Mesenchymal stem cell (in vitro differentiated cells and primary cell): ENCODE results near the gene UPF1.

Experiments used
- DNase-seq: peaks from one replicate; pipeline ENCODE4 v3.0.0-alpha.2; 2013
- H2AFZ ChIP-seq: one replicate; pipeline ENCODE4 v1.6.1; 2013; ENCODE audit warnings: low read depth, mild to moderate bottlenecking, control low read depth, inconsistent platforms, low read length, moderate library complexity
- H2AK5ac ChIP-seq: 2 replicates; pipeline ENCODE4 v1.6.1; 2013; ENCODE audit warnings: low read length, moderate library complexity, mild to moderate bottlenecking, inconsistent platforms; ENCODE audit not compliant: severe bottlenecking
- H2BK120ac ChIP-seq: one replicate; pipeline ENCODE4 v1.6.1; 2013; ENCODE audit warnings: low read depth, mild to moderate bottlenecking, inconsistent platforms, low read length, moderate library complexity
- H2BK12ac ChIP-seq, 2 experiments: one replicate each; pipeline ENCODE4 v1.6.1; 2013; ENCODE audit warnings: inconsistent platforms in 2 of 2, low read length in 2 of 2, mild to moderate bottlenecking in 2 of 2, moderate library complexity in 2 of 2, control low read depth in 1 of 2
- H2BK15ac ChIP-seq: one replicate; pipeline ENCODE4 v1.6.1; 2013; ENCODE audit warnings: mild to moderate bottlenecking, low read depth, inconsistent platforms; ENCODE audit not compliant: poor library complexity, severe bottlenecking
- H2BK5ac ChIP-seq: 2 replicates; pipeline ENCODE4 v1.6.1; 2013; ENCODE audit warnings: low read depth, mild to moderate bottlenecking, low read length, control low read depth, inconsistent platforms; ENCODE audit not compliant: poor library complexity, severe bottlenecking
- H3K14ac ChIP-seq, 2 experiments: one replicate each; pipeline ENCODE4 v1.6.1; 2013; ENCODE audit warnings: inconsistent platforms in 2 of 2, low read length in 2 of 2, control low read depth in 1 of 2, mild to moderate bottlenecking in 1 of 2, moderate library complexity in 1 of 2
- H3K18ac ChIP-seq, 2 experiments: one replicate each; pipeline ENCODE4 v1.6.1; 2013; ENCODE audit warnings: inconsistent platforms in 2 of 2, low read length in 2 of 2, control low read depth in 1 of 2, low read depth in 1 of 2, mild to moderate bottlenecking in 1 of 2
- H3K23ac ChIP-seq, 2 experiments: one replicate each; pipeline ENCODE4 v1.6.1; 2013; ENCODE audit warnings: inconsistent platforms in 2 of 2, low read length in 2 of 2, mild to moderate bottlenecking in 2 of 2, moderate library complexity in 2 of 2, control low read depth in 1 of 2
- H3K27ac ChIP-seq: 2 replicates; pipeline ENCODE4 v1.5.1; 2013; ENCODE audit warnings: mild to moderate bottlenecking, moderate library complexity, low read length, control low read depth, inconsistent platforms; ENCODE audit not compliant: poor library complexity, severe bottlenecking
- H3K27me3 ChIP-seq, 2 experiments: 2 replicates each; pipeline versions ENCODE4 v1.6.1 to v1.7.0; 2013; ENCODE audit warnings: low read length in 2 of 2, mild to moderate bottlenecking in 2 of 2, moderate library complexity in 2 of 2, control low read depth in 1 of 2, inconsistent platforms in 1 of 2; ENCODE audit not compliant: control insufficient read depth in 1 of 2, insufficient read depth in 1 of 2
- H3K36me3 ChIP-seq, 2 experiments: 2 replicates each; pipeline versions ENCODE4 v1.6.1 to v1.7.0; 2013; ENCODE audit warnings: low read length in 2 of 2, control low read depth in 1 of 2, inconsistent platforms in 1 of 2, low read depth in 1 of 2, mild to moderate bottlenecking in 1 of 2; ENCODE audit not compliant: insufficient read depth in 2 of 2, control insufficient read depth in 1 of 2
- H3K4ac ChIP-seq, 2 experiments: one replicate each; pipeline ENCODE4 v1.6.1; 2013; ENCODE audit warnings: inconsistent platforms in 2 of 2, low read length in 2 of 2, mild to moderate bottlenecking in 2 of 2, moderate library complexity in 2 of 2, control low read depth in 1 of 2, low read depth in 1 of 2
- H3K4me1 ChIP-seq: 2 replicates; pipeline ENCODE4 v1.6.1; 2013; ENCODE audit warnings: low read depth, low read length, control low read depth; ENCODE audit not compliant: control insufficient read depth, insufficient read depth
- H3K4me2 ChIP-seq: 2 replicates; pipeline ENCODE4 v1.6.1; 2013; ENCODE audit warnings: low read length, mild to moderate bottlenecking, inconsistent platforms; ENCODE audit not compliant: poor library complexity, severe bottlenecking
- H3K4me3 ChIP-seq, 2 experiments: 2 replicates each; pipeline versions ENCODE4 v1.5.1 to v1.7.0; 2013; ENCODE audit warnings: low read length in 2 of 2, mild to moderate bottlenecking in 2 of 2, control low read depth in 1 of 2, low read depth in 1 of 2; ENCODE audit not compliant: insufficient read depth in 1 of 2
- H3K79me1 ChIP-seq: replicated peaks from 2 replicates; pipeline ENCODE4 v1.6.1; 2013; ENCODE audit warnings: mild to moderate bottlenecking, control low read depth, low read length, inconsistent platforms; ENCODE audit not compliant: poor library complexity, severe bottlenecking
- H3K9ac ChIP-seq: 2 replicates; pipeline ENCODE4 v1.7.0; 2013; ENCODE audit warnings: mild to moderate bottlenecking, low read length, moderate library complexity
- H3K9me3 ChIP-seq: 2 replicates; pipeline ENCODE4 v1.7.0; 2013; ENCODE audit warnings: mild to moderate bottlenecking, low read length; ENCODE audit not compliant: control insufficient read depth
- H4K8ac ChIP-seq: one replicate; pipeline ENCODE4 v1.6.1; 2013; ENCODE audit warnings: inconsistent platforms, mild to moderate bottlenecking, low read length, moderate library complexity
- H4K91ac ChIP-seq: one replicate; pipeline ENCODE4 v1.6.1; 2013; ENCODE audit warnings: mild to moderate bottlenecking, low read length, inconsistent platforms
- WGBS: methylation state at CpG from one replicate; pipeline ENCODE4 v1.1.7; 2013; ENCODE audit warnings: mixed read lengths; 5-methylcytosine and 5-hydroxymethylcytosine counted together

The UPF1 gene

DNA sequence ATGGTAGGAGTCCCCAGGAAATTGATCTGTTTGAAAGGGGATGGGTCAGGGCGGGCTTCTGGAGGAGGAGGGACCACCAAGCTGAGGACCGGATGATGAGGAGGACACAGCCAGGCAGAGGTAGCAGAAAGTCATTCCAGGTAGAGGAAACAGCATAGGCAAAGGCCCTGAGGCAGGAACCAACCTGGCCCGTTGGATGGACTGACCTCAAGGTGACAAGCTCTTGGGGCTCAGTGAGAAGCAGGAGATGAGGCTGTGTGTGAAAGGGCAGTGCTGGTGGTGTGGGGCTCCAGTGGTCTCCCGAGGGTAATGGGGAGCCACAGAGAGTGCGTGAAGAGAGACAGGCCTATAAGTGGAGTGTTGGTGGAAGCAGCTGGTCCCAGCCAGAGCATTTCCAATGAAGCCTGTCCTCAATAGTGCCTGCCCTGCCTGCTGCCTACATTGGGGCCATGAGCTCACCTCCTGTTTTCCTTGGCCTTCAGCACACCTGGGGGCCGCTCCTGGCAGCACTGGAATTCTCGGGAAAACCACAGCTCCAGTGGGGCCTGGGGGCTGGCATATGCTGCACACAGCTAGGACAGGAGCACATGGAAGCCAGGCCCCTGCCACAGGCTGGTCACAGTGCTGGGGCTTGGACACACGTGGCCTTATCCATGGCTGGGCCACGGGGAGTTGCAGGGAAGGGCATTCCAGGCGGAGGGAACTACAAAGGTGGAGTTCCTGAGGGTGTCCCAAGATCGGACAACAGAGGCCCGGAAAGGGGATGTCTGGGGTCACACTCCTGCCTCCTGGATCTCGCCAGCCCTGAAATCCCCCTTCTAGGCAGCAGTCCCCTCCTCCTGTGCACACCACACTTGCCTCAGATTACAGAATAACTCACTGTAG, 38.4 kb upstream of the UPF1 start:
- Histone ChIP-seq H3K36me3 (no peaks in the 10 kb centered on the region), H3K4me1 (peaks cover 34% of the 10 kb centered on the region), H3K27ac (no peak overlapping the region), H3K4ac (no peak overlapping the region), H3K18ac (no peak overlapping the region), H3K9me3 (no peaks in the 10 kb centered on the region), H2AK5ac (no peak overlapping the region), H3K9ac (no peak overlapping the region), H3K4me2 (no peak overlapping the region), H3K23ac (no peak overlapping the region), H3K27me3 (peaks cover 62 to 89% of the 10 kb centered on the region in 2 experiments), H2BK5ac (no peak overlapping the region), H2BK12ac (no peak overlapping the region), H2BK15ac (no peak overlapping the region), H2BK120ac (no peak overlapping the region), H2AFZ (no peak overlapping the region), H3K14ac (no peak overlapping the region), H3K79me1 (no peaks in the 10 kb centered on the region), H4K8ac (no peak overlapping the region), H4K91ac (peak overlapping the region; percentile 70), H3K4me3 (no peak overlapping the region)
- DNase-seq = no peak
- 80% methylated on average over 13 of the region's 13 CpGs for WGBS

DNA sequence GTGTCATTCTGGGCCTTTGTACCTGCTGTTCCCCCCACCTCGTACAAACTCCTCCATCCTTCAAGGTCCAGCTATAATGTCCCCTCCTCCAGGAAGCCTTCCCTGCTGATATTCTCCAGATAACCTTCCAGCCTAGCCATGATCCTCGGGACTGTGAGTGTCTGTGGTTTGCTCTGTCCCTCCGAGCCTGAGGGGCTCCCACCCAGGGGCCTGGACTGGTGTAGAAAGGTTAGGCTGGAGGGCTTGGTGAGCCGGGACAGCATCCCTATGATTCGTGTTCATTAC, 37.8 kb upstream of the UPF1 start:
- H3K4me2 ChIP-seq = no peak overlapping the region
- WGBS = 69% methylated on average over 5 of the region's 5 CpGs
- H3K18ac ChIP-seq = no peak overlapping the region
- no peak overlapping the region for H4K91ac ChIP-seq
- DNase-seq = no peak
- no peak overlapping the region for H4K8ac ChIP-seq
- H2AFZ ChIP-seq = no peak overlapping the region
- H3K14ac ChIP-seq = no peak overlapping the region
- peaks cover 61 to 89% of the 10 kb centered on the region in 2 experiments for H3K27me3 ChIP-seq
- no peak overlapping the region for H2BK120ac ChIP-seq
- H2AK5ac ChIP-seq = no peak overlapping the region
- H2BK12ac ChIP-seq = no peak overlapping the region
- H3K79me1 ChIP-seq = no peaks in the 10 kb centered on the region
- no peaks in the 10 kb centered on the region for H3K36me3 ChIP-seq
- H3K9me3 ChIP-seq = no peaks in the 10 kb centered on the region
- no peak overlapping the region for H3K4me3 ChIP-seq
- H3K27ac ChIP-seq = no peak overlapping the region
- H3K23ac ChIP-seq = no peak overlapping the region
- peaks cover 31% of the 10 kb centered on the region for H3K4me1 ChIP-seq
- H3K9ac ChIP-seq = no peak overlapping the region
- no peak overlapping the region for H3K4ac ChIP-seq
- no peak overlapping the region for H2BK5ac ChIP-seq
- no peak overlapping the region for H2BK15ac ChIP-seq

DNA sequence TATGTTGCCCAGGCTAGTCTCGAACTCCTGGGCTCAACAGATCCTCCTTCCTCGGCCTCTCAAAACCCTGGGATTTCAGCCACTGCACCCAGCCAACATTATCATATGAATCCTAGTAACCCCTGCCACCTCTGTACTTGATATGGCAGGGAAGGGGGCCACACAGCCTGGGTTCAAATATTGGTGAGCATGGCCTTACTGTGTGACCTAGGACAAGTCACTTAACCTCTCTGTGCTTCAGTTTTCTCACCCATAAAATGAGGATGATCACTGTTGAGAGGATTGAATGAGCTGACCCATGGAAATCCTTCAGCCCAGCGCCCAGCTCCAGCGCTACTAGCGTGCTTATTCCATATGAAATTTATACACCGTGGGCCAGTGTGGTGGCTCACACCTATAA, 37.1 kb upstream of the UPF1 start:
- Histone ChIP-seq H3K9ac (no peak overlapping the region), H2BK120ac (no peak overlapping the region), H2AK5ac (no peak overlapping the region), H2BK15ac (no peak overlapping the region), H3K4ac (no peak overlapping the region), H3K27ac (no peak overlapping the region), H4K8ac (no peak overlapping the region), H3K4me3 (no peak overlapping the region), H3K4me2 (no peak overlapping the region), H3K79me1 (no peaks in the 10 kb centered on the region), H3K18ac (no peak overlapping the region), H3K27me3 (peaks cover 56 to 87% of the 10 kb centered on the region in 2 experiments), H3K4me1 (peaks cover 24% of the 10 kb centered on the region), H2BK5ac (no peak overlapping the region), H2BK12ac (no peak overlapping the region), H2AFZ (no peak overlapping the region), H3K36me3 (no peaks in the 10 kb centered on the region), H4K91ac (no peak overlapping the region), H3K14ac (no peak overlapping the region), H3K9me3 (no peaks in the 10 kb centered on the region), H3K23ac (peak overlapping the region in 1 of 2 experiments; percentile 61)
- DNase-seq = no peak
- WGBS = 93% methylated on average over 6 of the region's 6 CpGs

DNA sequence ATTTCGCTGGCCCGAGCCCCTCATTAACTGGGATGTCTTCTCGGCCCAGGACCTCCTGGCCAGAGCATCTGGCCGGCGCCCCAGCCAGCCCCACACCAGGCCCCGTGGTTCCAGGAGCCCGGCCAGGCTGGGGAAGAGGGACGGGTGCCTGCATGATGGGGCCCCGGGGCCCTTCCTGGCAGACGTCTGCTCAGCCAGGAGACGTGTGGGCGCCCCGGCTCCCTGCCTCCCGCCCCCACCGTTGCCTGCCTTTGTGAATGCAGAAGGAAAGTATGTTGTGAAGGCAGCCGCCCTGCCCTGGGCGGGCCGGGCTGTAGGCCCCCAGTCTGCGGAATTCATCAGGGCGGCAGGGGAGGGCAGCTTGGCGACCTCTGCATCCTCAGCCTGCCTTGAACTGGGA, 36.2 kb upstream of the UPF1 start:
- H3K14ac ChIP-seq = no peak overlapping the region
- no peak overlapping the region for H2AK5ac ChIP-seq
- H2BK15ac ChIP-seq = no peak overlapping the region
- no peak overlapping the region for H2AFZ ChIP-seq
- DNase-seq = no peak
- WGBS = 39% methylated on average over 21 of the region's 21 CpGs
- H2BK5ac ChIP-seq = no peak overlapping the region
- H3K79me1 ChIP-seq = no peaks in the 10 kb centered on the region
- H3K9me3 ChIP-seq = no peaks in the 10 kb centered on the region
- H3K4me2 ChIP-seq = no peak overlapping the region
- no peak overlapping the region for H3K23ac ChIP-seq
- H3K4me3 ChIP-seq = no peak overlapping the region
- H2BK12ac ChIP-seq = no peak overlapping the region
- no peak overlapping the region for H3K18ac ChIP-seq
- H3K4me1 ChIP-seq = peaks cover 17% of the 10 kb centered on the region
- H3K27ac ChIP-seq = no peak overlapping the region
- peaks cover 58 to 86% of the 10 kb centered on the region in 2 experiments for H3K27me3 ChIP-seq
- H4K91ac ChIP-seq = no peak overlapping the region
- H4K8ac ChIP-seq = no peak overlapping the region
- H3K9ac ChIP-seq = peak overlapping the region; percentile 15
- H3K36me3 ChIP-seq = no peaks in the 10 kb centered on the region
- H2BK120ac ChIP-seq = no peak overlapping the region
- H3K4ac ChIP-seq = no peak overlapping the region
